ENCODE measurements around the gene BCAS3.
"Not testable (repeated sequence)": the region's sequence is repeated elsewhere in the genome, so short reads cannot be mapped to it uniquely, and the experiment has no call there.

Gene BCAS3

GRCh38 chr17:60809421-60809820 lies 131.8 kb downstream of the BCAS3 start:
- no peak for DNase-seq (ENCODE audit: low read depth)
- TF ChIP-seq CTCF (conservative IDR thresholded peaks at IDR 0.05; ENCODE audit: low read depth, low read length): no peak
- H3K4me3 ChIP-seq (ENCODE audit: low read length): no peak overlapping the region

GRCh38 chr17:60814941-60815340 lies 137.3 kb downstream of the BCAS3 start:
- not testable (repeated sequence) for H3K4me3 ChIP-seq (ENCODE audit: low read length); DNase-seq (ENCODE audit: low read depth)

GRCh38 chr17:60817192-60817591 lies 139.5 kb downstream of the BCAS3 start:
- no peak overlapping the region for H3K4me3 ChIP-seq (ENCODE audit: low read length)
- no peak for TF ChIP-seq CTCF (conservative IDR thresholded peaks at IDR 0.05; ENCODE audit: low read depth, low read length)
- DNase-seq (ENCODE audit: low read depth): peak; percentile 78

GRCh38 chr17:60819447-60820130 lies 141.9 kb downstream of the BCAS3 start:
- H3K4me3 ChIP-seq (ENCODE audit: low read length): no peak overlapping the region
- no peak for TF ChIP-seq CTCF (conservative IDR thresholded peaks at IDR 0.05; ENCODE audit: low read depth, low read length)
- DNase-seq (ENCODE audit: low read depth): no peak

- no peak for TF ChIP-seq CTCF (conservative IDR thresholded peaks at IDR 0.05; ENCODE audit: low read depth, low read length)
- DNase-seq (ENCODE audit: low read depth): no peak
- no peak overlapping the region for H3K4me3 ChIP-seq (ENCODE audit: low read length)
Measured at GRCh38 chr17:60823515-60823914, 145.9 kb downstream of the BCAS3 start.

- TF ChIP-seq CTCF (conservative IDR thresholded peaks at IDR 0.05; ENCODE audit: low read depth, low read length): no peak
- no peak for DNase-seq (ENCODE audit: low read depth)
Measured at GRCh38 chr17:60825351-60825750, 147.7 kb downstream of the BCAS3 start.

GRCh38 chr17:60827943-60828342 lies 150.3 kb downstream of the BCAS3 start:
- no peak for DNase-seq (ENCODE audit: low read depth)
- H3K4me3 ChIP-seq (ENCODE audit: low read length): no peak overlapping the region
- TF ChIP-seq CTCF (conservative IDR thresholded peaks at IDR 0.05; ENCODE audit: low read depth, low read length): no peak

More at GRCh38 chr17:60825351-60825750, 147.7 kb downstream of the BCAS3 start:
- H3K4me3 ChIP-seq (ENCODE audit: low read length): no peak overlapping the region
